Testis (tissue), 3 donors: ENCODE measurements around the gene RAB4B. TPM values are rescaled to one million over a fixed set of nuclear protein-coding genes. Genes with fewer than 3 reads are reported as not detected.
A peak's percentile ranks its signal among the peaks of the same experiment; 100 is the strongest.

Source experiments
- DNase-seq: peaks from one replicate; pipeline ENCODE4 v3.0.0-alpha.2; 2019
- H3K27ac ChIP-seq, 2 donors: fragments of 200-600 bp; sonication (generic); one replicate each; pipeline ENCODE4 v1.5.1; 2019
- H3K27me3 ChIP-seq: fragments of 200-600 bp; sonication (generic); one replicate; pipeline ENCODE4 v1.5.1; 2019
- H3K36me3 ChIP-seq: fragments of 200-600 bp; sonication (generic); one replicate; pipeline ENCODE4 v1.5.1; 2017; ENCODE audit warnings: low read depth; ENCODE audit errors: missing control alignments
- H3K4me1 ChIP-seq: fragments of 200-600 bp; sonication (generic); one replicate; pipeline ENCODE4 v1.5.1; 2019
- H3K4me3 ChIP-seq, 2 donors: fragments of 200-600 bp; sonication (generic); one replicate each; pipeline ENCODE4 v1.5.1; 2017 to 2019
- H3K9me3 ChIP-seq: fragments of 200-600 bp; sonication (generic); one replicate; pipeline ENCODE4 v1.5.1; 2017
- CTCF ChIP-seq, 3 experiments: fragments of 450-650 bp in 2 of 3; fragments of 200-600 bp in 1 of 3; sonication (generic) in 1 of 3; IDR thresholded peaks; one replicate each; pipeline ENCODE4 v1.5.1; 2016 to 2019; ENCODE audit warnings: antibody characterized with exemption in 3 of 3, mild to moderate bottlenecking in 2 of 3, moderate library complexity in 1 of 3
- POLR2A ChIP-seq: fragments of 450-650 bp; IDR thresholded peaks from one replicate; pipeline ENCODE4 v1.6.1; 2017; ENCODE audit warnings: antibody characterized with exemption, mild to moderate bottlenecking, moderate library complexity
- WGBS, 2 donors: methylation state at CpG; one replicate each; pipeline ENCODE4 v1.1.5; 2018; 5-methylcytosine and 5-hydroxymethylcytosine counted together
- intact Hi-C: fragments of 100-400 bp; cut with DNase I; formaldehyde crosslinking; loops from one replicate; pipeline ENCODE4 v1.15.1; 2023; ENCODE audit warnings: low total_unique reads
- polyA plus RNA-seq: library from polyadenylated mRNA; stranded (reverse); fragments of 350-450 nt; fragmentation: Illumina TruSeq; extraction: RNeasy Lipid Tissue Mini Kit (QIAGEN cat#74804); gene quantifications from one replicate; pipeline ENCODE4 v1.2.3, GENCODE V29; 2014; ENCODE audit warnings: low read depth, low replicate concordance; ENCODE audit not compliant: insufficient read depth
- total RNA-seq, 2 donors: library from RNA; depleted of rRNA; stranded (reverse); fragments of >200 nt; gene quantifications; one replicate each; pipeline ENCODE4 v1.2.3, GENCODE V29; 2016

RAB4B gene
- total and polyA plus RNA-seq, 3 donors from 2014 or later, result 44.7 to 49.3 (median 46.7) TPM

DNA sequence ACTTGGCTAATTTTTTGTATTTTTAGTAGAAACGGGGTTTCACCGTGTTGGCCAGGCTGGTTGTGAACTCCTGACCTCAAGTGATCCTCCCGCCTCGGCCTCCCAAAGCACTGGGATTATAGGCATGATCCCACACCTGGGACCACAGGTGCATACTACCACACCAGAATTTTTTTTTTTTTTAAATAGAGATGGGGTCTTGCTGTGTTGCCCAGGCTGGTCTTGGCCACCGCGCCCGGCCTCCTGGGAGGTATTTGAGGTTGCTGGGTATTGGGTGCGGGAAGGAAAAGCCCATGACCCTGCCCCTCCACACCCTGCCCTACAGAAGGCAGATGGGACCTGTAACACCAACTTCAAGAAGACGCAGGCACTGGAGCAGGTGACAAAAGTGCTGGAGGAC lies 41.4 kb upstream of the RAB4B start:
- intact Hi-C loops, result no loop called here
- H3K27ac ChIP-seq, result no peak overlapping the region

GRCh38 chr19:40737102-40737644 lies 40.9 kb upstream of the RAB4B start:
- H3K4me1 ChIP-seq, result peaks cover 13% of the 10 kb centered on the region

More for the DNA sequence above, 41.4 kb upstream of the RAB4B start:
- TF ChIP-seq POLR2A, result no peak
- no peak for TF ChIP-seq CTCF (IDR thresholded peaks at IDR 0.05)
- Histone ChIP-seq H3K4me1 (peaks cover 13% of the 10 kb centered on the region), H3K4me3 (no peak overlapping the region), H3K9me3 (no peaks in the 10 kb centered on the region), H3K36me3 (no peaks in the 10 kb centered on the region), H3K27me3 (no peaks in the 10 kb centered on the region)
- no peak for DNase-seq
- 88 to 96% methylated on average over 8 to 9 of the region's 9 CpGs for WGBS, 2 donors

GRCh38 chr19:40739030-40739839 lies 38.8 kb upstream of the RAB4B start:
- Histone ChIP-seq H3K27ac (peak overlapping the region in 1 of 2 donors; percentile 73), H3K36me3 (no peaks in the 10 kb centered on the region)

More at GRCh38 chr19:40737102-40737644, 40.9 kb upstream of the RAB4B start:
- intact Hi-C loops, result no loop called here
- no peaks in the 10 kb centered on the region for H3K36me3 ChIP-seq
- 77 to 87% methylated on average over 9 of the region's 9 CpGs for WGBS, 2 donors
- no peaks in the 10 kb centered on the region for H3K27me3 ChIP-seq
- H3K4me3 ChIP-seq, result no peak overlapping the region
- TF ChIP-seq POLR2A (no peak), CTCF (IDR thresholded peaks at IDR 0.05) (no peak)
- H3K9me3 ChIP-seq, result no peaks in the 10 kb centered on the region
- DNase-seq, result no peak
- no peak overlapping the region for H3K27ac ChIP-seq

GRCh38 chr19:40739871-40740703 lies 38.0 kb upstream of the RAB4B start:
- Histone ChIP-seq H3K27ac (peak overlapping the region in 1 of 2 donors; percentile 73), H3K9me3 (no peaks in the 10 kb centered on the region), H3K4me1 (peaks cover 16% of the 10 kb centered on the region), H3K4me3 (no peak overlapping the region), H3K27me3 (no peaks in the 10 kb centered on the region), H3K36me3 (no peaks in the 10 kb centered on the region)
- DNase-seq, result no peak
- intact Hi-C loops, result no loop called here
- WGBS, 2 donors, result 64 to 68% methylated on average over 2 to 11 of the region's 16 CpGs
- TF ChIP-seq CTCF (IDR thresholded peaks at IDR 0.05) (no peak), POLR2A (no peak)

More at GRCh38 chr19:40739030-40739839, 38.8 kb upstream of the RAB4B start:
- Histone ChIP-seq H3K27me3 (no peaks in the 10 kb centered on the region), H3K4me1 (peaks cover 13% of the 10 kb centered on the region), H3K9me3 (no peaks in the 10 kb centered on the region), H3K4me3 (no peak overlapping the region)
- 79 to 80% methylated on average over 13 to 17 of the region's 22 CpGs for WGBS, 2 donors
- intact Hi-C loops, result no loop called here
- no peak for DNase-seq
- TF ChIP-seq CTCF (IDR thresholded peaks at IDR 0.05) (no peak), POLR2A (no peak)
